Germinal center (tissue), 1 donor: ENCODE results near the gene CABP4.
A peak's percentile ranks its signal among the peaks of the same experiment; 100 is the strongest.

Experiments used
- DNase-seq: peaks from one replicate; pipeline ENCODE4 v3.0.0; 2012; ENCODE audit warnings: mixed read lengths, low spot score

The CABP4 gene

DNA sequence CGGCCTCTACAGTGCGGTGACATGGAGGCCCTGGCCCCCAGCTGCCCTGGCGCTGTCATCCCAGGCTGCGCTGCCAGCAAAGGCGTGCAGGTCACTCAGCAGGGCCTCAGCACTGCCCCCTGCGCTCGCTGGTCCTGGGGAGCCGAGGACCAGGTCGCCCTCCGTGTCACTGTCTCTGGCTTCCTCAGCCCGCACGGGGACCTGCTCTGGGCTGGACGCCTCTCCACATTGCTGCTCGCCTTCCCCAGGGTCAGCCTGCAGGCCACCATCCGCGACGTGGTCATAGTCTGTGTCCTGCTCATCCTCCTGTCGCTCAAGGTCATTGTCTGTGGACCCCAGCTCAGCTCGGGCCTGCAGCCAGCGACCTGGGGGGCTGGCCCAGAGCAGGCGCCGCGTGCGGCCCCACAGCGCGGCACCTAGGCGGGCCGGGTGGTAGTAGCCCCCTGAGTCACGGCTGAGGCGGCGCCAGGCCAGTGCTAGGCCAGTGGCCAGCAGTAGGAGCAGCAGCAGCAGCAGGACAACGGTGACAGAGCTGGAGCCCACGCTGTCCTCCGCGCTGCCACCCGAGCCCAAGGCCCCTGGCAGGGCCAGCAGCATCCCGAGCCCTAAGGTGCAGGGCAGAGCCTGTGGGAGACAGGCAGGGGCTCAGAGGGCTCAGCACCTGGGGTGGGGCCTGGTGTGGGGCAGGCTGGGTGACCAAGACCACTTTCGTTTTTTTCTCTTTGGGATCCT, 19.3 kb upstream of the CABP4 start:
- no peak for DNase-seq

DNA sequence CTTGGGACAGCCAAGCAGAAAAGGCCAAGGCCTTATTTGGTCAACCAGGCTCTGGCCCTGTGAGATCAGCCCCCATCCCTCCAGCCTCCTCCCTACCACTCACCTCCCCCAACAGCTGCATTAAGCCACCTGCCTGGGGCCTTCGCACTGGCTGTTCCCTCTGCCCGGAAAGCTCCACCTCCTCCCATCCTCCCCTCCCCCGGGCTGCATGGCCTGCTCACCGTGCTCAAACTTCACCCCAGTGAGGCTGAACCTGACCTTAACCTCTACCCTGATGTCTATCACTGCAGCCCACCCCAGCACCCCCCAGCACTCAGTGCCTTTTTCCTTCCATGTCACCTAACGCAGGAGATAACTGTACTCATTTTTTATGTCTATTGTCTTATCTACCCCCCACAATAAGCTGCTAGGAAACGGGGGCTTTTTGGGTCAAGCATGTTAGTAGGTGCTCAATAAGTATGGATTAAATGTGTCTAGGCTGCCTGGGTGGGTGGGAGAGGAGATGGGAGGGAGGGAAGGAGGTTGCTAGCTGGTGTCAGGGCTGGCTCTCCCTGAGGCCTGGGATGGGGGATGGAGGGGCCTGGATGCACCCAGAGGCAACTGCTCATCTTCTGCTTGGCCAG, 18.6 kb upstream of the CABP4 start:
- peak; percentile 71 for DNase-seq

DNA sequence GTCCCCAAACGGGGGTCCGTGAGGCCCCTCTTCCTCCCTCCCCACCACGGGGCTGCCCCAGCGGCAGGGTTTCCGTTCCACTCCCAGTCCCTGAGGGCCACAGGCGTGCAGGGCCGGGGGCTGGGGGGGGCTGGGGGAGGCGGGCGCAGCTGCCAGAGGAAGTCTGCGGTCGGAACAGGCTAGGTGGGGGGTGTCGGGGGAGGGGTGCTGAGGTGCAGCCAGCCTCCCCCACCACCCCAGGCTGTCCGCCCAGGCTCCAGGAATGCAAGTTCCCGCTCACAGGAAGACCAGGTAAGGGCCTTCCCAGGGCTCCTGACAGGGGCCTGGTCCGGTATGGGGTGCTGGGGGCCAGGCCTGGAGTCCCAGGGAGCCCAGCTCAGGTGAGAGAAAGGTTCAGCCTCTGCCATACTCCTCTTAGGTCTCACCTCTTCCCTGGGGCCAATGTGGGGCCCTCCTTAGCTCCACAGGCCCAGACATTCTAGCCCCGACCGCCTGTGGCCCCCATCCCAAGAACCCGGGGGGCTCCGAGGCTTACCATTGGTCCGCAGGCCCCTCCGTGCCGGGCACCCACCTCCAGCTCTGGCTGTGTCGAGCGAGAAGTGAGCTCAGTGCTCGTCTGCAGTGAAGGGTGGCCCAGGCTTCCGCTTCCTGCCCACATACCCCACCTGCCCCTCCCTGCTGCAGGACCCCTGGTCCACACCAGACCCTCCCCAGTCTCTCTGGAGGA, 17.9 kb upstream of the CABP4 start, which contains the start of gene PTPRCAP:
TSS of gene PTPRCAP (minus strand) at position 601 of the 727 bp plus-strand sequence. CDS start at position 538, 63 bp downstream.
- DNase-seq: peak; percentile 80

DNA sequence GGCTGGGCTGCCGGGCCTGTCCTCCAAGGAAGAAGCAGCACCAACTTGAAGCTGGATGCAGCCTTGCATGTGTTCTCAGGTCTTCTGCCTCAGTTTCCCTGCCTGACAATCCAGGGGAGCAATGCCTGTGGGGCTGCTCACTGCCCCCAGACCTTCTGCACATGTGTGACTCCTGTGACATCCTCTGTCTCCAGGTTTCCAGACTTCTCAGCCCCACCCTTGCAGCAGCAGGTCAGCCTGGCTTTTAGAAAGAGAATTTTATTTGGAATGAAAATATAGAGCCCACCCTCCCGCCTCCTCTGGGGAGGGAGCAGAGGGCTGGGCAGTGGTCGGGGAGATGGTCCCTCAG, 17.4 kb upstream of the CABP4 start:
- DNase-seq: no peak

DNA sequence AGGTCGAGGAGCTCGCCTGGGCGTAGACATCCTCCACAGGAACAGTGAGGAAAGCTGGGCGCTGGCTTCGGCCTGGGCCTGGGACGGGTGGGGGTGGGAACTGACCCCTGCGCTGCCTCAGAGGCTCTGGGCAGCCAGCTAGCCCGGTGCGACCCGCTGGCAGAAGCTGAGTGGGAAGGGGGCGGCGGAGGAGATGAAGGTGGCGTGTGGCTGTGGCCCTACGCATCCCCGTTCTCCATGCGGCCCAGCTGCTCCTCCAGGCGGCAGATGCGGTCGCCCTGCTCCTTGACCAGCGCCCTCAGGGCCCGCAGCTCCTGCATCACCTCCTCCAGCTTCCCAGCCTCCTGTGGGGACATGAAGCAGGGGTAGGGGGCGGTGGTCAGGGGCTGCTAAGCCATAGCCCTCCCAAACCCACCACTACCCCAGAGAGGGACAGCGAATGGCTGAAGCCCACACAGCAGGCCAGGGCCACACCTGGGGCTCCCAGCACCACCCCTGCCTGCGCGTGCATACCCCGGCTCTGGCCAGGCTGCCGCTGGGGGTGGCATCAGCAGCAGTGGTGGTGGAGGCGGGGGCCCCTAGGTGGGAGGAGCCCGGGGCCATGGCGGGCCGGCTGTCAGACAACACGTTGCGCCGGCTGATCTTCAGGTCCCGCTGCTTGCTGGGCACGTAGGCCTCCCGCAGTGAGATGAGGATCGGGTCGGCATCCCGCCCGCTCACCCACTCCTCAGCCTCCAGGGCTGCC, 16.8 kb upstream of the CABP4 start:
- DNase-seq: peak; percentile 83

DNA sequence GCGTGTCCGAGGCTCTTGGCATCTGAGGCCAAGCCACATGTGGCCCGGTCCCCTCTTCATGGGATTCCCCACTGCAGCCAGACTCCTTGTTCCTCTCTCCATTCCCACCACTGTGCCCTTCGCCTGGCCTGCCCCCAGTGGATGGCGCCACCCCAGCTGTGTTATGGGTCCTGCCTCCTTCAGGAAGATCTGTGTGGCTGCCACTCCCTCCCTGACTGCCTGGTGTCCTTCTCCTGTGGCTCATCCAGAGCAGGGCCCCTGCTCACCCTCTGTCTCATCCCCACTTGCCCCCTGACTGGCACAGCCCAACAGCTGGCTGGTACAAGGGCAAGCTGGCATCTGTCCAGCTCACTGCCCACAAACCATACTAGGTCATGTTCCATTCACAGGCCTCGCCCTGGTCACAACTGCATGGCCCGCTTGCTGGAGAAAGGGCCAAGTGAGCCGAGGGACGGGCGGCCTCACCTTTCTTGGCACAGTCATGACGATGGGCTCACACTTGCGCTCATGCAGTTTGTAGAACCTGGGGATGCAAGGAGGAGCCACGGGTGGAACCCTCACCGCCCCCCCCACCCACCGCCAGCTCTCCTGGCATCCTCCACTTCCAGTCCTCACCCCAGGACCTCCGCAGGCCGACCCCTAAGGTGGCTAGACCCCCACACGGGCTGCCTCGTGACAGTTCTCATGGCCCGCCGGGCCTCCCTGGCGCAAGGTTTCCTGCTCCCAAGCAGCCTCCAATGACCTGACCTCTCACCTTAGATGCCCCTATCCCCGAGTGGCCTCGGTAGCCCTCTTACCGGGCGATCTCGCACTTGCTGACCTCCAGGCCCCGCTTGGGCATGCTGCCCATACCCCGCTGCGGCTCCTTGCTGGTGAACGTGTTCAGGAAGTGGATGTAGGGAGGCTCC, 15.6 kb upstream of the CABP4 start:
- no peak for DNase-seq

DNA sequence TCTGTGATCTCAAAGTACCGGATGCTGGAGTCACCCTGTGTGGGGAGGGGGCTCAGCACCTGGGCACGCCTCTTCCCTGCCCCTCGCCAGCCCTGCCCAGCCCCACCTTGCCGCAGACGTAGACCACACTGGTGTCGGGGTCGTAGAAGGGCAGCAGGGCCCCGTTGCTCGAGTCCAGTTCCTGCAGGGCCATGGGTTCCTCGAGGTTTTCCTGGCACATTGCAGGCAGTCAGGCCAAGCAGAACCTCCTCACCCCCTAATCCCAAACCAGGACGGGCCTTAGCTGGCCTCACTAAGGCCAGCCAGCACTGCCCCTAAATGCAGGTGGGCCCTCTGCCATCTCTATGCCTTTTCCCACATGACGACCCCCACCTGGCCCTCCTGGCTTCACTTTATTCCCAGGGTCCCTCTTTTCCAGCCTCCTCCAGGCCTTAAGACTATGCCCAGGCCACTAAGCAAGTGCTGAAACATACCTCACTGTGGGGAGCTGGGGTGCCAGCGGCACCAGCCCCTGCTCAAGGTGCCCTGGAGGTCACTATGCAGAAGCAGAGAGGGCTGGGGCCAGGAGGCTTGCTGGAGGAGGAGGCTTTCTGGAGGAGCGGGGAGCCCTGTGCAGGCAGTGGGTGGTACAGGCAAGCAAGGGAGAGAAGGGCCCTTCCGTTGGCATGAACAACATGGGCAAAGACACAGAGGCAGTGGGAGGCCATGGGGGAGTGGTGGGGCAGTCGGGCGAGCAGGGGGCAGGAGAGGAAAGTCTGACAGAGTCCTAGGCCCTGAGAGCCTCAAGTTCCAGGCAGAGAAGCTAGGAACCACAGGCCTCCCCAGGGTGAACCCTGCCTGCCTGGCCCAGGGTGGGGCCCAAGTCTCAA, 14.7 kb upstream of the CABP4 start:
- DNase-seq: no peak

DNA sequence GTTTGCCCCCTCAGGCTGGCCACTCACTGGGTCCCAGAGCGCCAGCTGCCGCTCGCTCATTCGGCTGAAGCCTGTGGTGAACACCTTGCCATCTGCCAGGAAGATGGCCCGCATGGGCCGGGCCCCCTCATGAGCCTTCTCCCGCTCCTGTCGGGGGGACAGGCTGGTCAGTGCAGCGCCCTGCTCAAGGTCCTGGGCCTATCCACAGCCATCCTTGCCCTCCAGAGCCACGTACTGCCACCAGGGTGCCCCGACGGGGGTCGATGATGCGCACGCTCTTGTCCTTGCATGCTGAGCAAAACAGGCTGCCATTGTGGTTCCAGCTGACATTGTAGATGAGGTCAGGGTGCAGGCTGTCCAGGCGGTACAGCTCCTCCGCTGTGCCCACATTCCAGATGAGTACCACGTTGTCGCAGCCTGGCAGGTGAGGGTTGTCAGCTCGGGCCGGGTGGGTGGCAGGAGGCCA, 14.0 kb upstream of the CABP4 start:
- DNase-seq: no peak

DNA sequence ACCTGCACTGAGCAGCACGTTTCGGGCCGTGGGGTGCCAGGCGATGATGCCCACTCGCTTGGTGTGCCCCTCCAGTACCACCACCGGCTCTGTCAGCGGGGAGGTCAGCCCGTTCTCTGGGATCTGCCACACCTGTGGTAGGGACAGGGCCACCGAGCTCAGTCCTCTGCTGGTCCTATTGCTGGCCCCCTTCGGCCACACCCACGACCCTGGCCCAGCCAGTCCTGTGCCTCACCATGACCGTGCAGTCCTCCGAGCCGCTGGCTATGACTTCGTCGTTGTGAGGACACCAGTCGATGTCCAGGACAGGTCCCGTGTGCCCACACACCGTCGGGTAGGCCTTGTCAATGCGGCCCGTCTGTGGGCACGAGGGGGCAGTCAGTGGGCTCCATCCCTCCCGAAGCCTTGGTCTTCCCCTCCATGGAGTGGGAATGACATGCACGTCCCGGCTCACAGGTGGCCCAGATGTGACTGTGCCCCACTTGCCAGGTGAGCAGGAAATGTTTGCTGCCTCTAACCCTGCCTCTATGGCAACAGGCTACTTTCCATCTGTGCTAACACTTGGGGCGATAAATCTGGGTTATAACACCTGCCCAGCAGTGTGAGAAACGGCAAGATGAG, 13.3 kb upstream of the CABP4 start:
- no peak for DNase-seq

DNA sequence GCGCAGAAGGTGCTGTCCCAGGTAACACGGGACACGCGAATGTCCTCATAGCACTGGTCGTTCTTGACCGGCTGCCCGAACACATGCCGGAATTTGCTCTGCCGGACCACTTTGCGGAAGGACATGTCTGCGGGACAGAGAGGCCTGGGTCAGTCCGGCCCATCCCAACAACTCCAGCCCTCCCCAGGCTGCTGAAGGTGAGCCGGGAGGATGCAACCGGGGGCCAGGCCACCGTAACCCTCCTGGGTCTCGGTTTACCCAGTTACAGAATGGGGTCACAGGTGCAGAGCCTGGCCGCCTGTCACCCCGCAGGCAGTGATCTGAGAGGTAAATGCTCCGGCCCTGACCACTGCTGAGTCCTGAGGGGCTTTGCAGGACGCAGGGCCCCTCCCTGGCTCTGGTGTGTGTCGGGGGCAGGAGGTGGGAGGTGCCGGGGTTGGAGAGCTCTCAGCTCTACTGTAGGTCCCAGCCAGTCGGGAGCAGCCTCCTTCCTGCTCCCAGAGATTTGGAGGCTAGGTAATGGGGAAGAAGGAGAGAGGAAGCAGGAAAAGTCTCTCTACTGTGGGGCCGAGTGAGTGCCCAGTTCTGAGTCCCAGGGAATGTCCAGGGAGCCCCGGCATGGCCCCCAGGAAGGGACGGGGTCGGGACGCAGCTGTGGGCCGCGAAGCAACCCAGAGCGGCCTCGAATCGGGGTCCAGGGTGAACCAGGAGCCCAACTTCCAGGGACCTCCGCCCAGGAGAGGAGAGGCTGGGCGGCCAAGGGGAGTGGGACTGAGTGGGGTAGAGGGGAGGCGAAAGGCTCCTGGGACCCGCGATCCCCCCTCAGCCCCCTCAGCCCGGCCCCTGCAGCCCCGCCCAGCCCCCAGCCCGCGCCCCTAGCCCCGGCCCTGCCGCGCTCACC, 12.4 kb upstream of the CABP4 start:
- DNase-seq: no peak

DNA sequence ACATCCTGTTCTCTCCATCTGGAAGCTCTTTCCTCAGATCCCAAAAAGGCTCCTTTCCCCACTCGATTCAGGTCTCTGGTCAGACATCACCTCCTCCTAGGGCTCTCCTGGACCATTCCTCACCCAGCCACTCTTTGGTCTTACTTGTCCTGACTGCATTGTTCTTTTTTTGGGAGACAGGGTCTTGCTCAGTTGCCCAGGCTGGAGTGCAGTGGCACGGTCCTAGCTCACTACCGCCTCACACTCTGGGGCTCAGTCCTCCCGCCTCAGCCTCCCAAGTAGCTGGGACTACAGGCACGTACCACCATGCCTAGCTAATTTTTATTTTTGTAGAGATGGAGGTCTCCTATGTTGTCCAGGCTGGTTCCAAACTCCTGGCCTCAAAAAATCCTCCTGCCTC, 9.6 kb upstream of the CABP4 start:
- DNase-seq: no peak

DNA sequence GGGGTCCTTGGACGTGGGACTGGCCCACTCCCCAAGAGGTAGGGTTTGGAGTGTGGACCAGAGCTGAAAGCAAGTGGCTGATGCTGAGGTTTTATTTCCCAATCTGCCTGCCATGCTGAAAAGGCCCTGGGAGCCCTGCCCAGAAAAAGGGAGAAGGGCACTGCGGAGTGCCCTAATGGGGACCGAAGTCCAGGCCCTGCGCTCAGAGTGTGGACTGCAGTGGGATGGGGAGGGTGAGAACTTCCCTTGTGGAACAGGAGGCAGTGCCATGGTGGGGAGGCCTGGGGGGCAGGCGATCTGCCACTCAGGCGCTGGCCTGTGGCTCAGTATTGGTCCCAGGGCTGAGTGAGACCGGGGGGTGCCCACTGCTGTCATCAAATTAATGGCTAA, 6.9 kb upstream of the CABP4 start:
- DNase-seq: no peak

DNA sequence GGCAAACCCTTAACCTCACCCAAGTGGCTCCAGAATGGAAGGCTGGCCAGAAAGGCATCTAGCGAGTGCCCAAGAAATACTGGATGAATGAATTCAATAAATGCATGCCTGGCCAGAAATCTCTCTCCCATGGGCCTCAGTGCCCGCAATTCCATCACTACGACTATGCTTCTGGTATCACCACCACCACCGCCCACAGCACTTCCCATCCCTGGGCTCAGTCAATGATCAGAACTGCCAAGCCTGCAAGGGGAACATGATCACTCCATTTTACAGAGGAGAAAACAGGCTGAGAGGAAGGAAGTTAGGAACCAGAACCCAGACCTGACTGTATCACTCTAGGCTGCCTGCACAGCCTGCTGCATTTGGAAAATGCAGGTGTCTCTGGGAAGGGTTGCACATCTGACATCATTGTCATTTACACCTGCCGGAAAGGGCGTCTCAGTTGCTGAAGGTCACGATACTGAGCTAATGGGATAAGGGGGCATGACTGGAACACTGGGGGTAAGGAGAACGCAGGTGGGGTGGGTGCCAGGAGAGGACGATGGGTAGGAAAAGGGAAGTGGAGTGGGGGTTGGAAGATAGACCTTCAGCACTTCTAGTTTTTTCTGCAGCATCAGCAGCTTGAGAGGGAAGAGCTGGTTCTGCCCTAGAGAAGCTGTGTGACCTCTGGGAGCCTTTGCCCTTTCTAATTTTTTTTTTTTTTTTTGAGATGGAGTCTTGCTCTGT, 5.9 kb upstream of the CABP4 start:
- DNase-seq: no peak

DNA sequence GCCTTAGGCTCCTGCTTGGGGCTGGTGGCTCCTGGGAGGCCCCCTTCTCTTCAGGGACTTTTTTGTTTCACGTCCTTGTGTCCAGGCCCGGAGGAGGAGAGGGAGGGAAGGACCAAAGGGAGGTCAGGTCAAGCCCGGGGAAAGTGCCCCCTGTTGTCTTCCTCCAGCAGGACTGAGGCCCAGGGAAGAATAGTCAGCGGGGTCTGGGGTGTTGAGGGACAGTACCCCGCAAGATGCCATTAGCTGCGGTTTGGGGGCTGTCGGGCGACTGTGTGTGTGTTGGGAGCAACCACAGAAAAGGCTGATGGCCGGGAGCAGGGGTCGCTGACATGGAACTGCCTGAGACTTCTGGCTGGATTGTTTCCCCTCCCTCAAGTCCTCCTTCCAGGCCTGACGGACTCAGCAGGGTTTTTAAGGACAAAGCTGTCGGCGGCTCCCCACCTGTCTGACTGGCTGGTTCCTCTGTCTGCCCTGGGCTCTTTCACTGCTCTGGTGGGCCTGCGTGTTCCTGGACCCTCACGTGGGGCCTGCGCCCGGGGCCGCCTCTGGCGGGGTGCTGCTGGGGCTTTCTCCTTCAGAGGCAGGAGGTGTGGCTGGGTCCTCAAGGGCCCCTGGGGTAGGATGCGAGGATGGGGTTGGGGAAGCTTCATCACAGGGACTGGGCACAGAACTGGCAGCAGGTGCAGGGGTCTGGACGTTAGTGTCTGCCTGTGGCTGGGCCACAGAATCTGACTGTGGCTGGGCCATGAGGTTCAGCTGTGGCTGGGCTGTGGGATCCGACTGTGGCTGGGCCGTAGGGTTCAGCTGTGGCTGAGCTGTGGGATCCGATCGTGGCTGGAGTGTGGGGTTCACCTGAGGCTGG, 4.1 kb upstream of the CABP4 start:
- no peak for DNase-seq

DNA sequence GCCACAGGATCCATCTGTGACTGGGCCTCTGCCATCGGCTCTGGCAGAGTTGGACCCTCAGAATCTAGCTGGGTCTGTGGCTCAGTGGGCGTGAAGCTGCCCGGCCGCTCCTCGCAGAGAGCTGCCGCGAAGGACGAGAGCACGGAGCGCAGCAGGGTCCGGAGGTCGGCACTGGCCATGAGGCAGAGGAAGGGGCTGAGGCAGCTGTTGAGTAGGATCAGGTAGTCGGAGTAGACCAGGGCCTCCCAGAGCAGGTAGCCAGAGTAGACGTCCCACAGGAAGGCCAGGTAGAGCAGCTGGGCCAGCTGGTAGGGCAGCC, 3.5 kb upstream of the CABP4 start:
- no peak for DNase-seq

DNA sequence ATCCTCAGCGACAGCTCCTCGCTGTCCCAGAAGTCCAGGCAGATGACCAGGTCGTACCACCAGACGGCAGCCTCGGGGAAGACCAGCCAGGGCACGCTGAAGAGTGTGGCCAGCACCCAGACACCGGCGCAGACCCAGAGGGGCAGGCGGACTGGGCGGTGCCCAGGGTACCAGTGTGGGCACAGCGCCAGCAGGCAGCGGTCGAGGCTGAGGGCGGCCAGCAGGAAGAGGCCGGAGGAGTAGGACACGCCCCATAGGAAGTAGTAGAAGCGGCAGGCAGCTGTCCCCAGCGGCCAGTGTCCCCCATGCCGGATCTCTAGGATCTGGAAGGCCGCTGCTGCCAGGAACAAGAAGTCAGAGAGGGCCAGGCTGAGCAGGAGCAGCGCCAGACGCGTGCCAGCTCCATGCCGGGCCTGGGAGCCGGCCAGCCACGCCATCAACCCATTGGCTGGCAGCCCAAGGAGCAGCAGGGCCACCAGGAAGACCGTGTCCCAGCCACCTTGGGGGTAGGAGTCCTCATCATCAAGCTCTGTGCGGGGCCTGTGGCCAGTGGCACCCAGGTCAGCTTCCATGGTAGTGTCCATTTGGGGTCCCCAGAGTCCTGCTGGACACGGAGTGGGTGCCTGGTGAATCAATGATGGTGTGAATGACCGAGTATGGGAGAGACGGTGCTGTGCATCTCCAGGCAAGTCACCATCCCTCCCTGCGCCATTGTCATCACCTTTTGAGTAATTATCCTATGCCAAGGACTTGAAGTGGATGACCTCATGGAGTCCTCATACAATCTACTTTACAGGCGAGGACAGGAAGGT, 2.8 kb upstream of the CABP4 start, which contains the start of gene GPR152:
TSS of gene GPR152 (minus strand) at position 589 of the 812 bp plus-strand sequence. CDS start at position 584, 5 bp downstream.
- no peak for DNase-seq
